HEK293 (cell line): Measurements from ENCODE around the gene MGMT.

Source experiments
- CTCF ChIA-PET: fragments of 350-600 bp; formaldehyde crosslinking; extraction: SDS; loops from one replicate; lab custom pipeline; 2021; ENCODE audit warnings: antibody characterized with exemption; lab: Yijun Ruan, JAX
- POLR2A ChIA-PET: fragments of 300-600 bp; formaldehyde crosslinking; extraction: SDS; loops from one replicate; lab custom pipeline; 2020; ENCODE audit warnings: antibody characterized with exemption, inconsistent platforms; lab: Yijun Ruan, JAX
- H3K27ac ChIP-seq: fragments of 200-500 bp; sonication (Bioruptor generic); 2 replicates; pipeline ENCODE4 v1.5.1; 2014; ENCODE audit warnings: low read depth, low read length, control low read depth, inconsistent platforms; ENCODE audit errors: extremely low read depth
- H3K36me3 ChIP-seq, 2 experiments: fragments of 200-500 bp in 1 of 2; sonication (Bioruptor generic) in 1 of 2; 1 replicate in 1 of 2; 2 replicates in 1 of 2; pipeline ENCODE4 v1.5.1; 2014 to 2017; ENCODE audit warnings: inconsistent platforms in 2 of 2, low read length in 2 of 2; ENCODE audit not compliant: control insufficient read depth in 2 of 2, insufficient read depth in 1 of 2
- H3K4me1 ChIP-seq: fragments of 200-500 bp; sonication (Bioruptor generic); 2 replicates; pipeline ENCODE4 v1.5.1; 2014; ENCODE audit warnings: mild to moderate bottlenecking, low read length, inconsistent platforms; ENCODE audit not compliant: control insufficient read depth, insufficient read depth
- H3K4me3 ChIP-seq: 2 replicates; pipeline ENCODE4 v1.5.1; 2011; ENCODE audit warnings: low read depth, mild to moderate bottlenecking, control low read depth, low read length, moderate library complexity
- H3K9me3 ChIP-seq: fragments of 200-500 bp; sonication (Bioruptor generic); 2 replicates; pipeline ENCODE4 v1.5.1; 2014; ENCODE audit warnings: low read depth, low read length, inconsistent platforms; ENCODE audit not compliant: control insufficient read depth, insufficient read depth
- BCL11A ChIP-seq: fragments of 450-650 bp; formaldehyde crosslinking; IDR thresholded peaks from 2 replicates; pipeline ENCODE4 v1.5.1; 2016; ENCODE audit warnings: low read depth, missing biosample characterization, missing genetic modification characterization
- EGR2 ChIP-seq: fragments of 450-650 bp; formaldehyde crosslinking; IDR thresholded peaks from 2 replicates; pipeline ENCODE4 v1.5.1; 2016; ENCODE audit warnings: low read depth, missing biosample characterization, missing genetic modification characterization
- GFI1B ChIP-seq: fragments of 450-650 bp; formaldehyde crosslinking; IDR thresholded peaks from 2 replicates; pipeline ENCODE4 v1.5.1; 2016; ENCODE audit warnings: missing biosample characterization, missing genetic modification characterization
- HOXD13 ChIP-seq: sonication (generic); formaldehyde crosslinking; IDR thresholded peaks from 2 replicates; pipeline ENCODE4 v1.8.0; 2022; ENCODE audit warnings: missing genetic modification reagents, borderline replicate concordance
- WT1 ChIP-seq: fragments of 450-650 bp; formaldehyde crosslinking; IDR thresholded peaks from 2 replicates; pipeline ENCODE4 v1.5.1; 2016; ENCODE audit warnings: missing biosample characterization, missing genetic modification characterization
- ZFHX2 ChIP-seq: fragments of 450-650 bp; formaldehyde crosslinking; conservative IDR thresholded peaks from 2 replicates; pipeline ENCODE4 v1.5.1; 2016; ENCODE audit warnings: missing biosample characterization, missing genetic modification characterization
- ZFP41 ChIP-seq: fragments of 450-650 bp; formaldehyde crosslinking; IDR thresholded peaks from 2 replicates; pipeline ENCODE4 v1.5.1; 2016; ENCODE audit warnings: missing biosample characterization, missing genetic modification characterization, borderline replicate concordance
- ZFP69B ChIP-seq: fragments of 450-650 bp; formaldehyde crosslinking; IDR thresholded peaks from 2 replicates; pipeline ENCODE4 v1.5.1; 2016; ENCODE audit warnings: missing biosample characterization, missing genetic modification characterization
- ZIC2 ChIP-seq: fragments of 450-650 bp; formaldehyde crosslinking; IDR thresholded peaks from 2 replicates; pipeline ENCODE4 v1.5.1; 2016; ENCODE audit warnings: missing biosample characterization, missing genetic modification characterization
- ZNF146 ChIP-seq: fragments of 450-650 bp; formaldehyde crosslinking; IDR thresholded peaks from 2 replicates; pipeline ENCODE4 v1.5.1; 2016; ENCODE audit warnings: missing biosample characterization, missing genetic modification characterization
- ZNF341 ChIP-seq: fragments of 450-650 bp; formaldehyde crosslinking; IDR thresholded peaks from 2 replicates; pipeline ENCODE4; 2016; ENCODE audit warnings: low read depth, missing biosample characterization, missing genetic modification characterization
- ZNF514 ChIP-seq: fragments of 450-650 bp; formaldehyde crosslinking; IDR thresholded peaks from 2 replicates; pipeline ENCODE4 v1.5.1; 2016; ENCODE audit warnings: missing biosample characterization, missing genetic modification characterization
- ZNF596 ChIP-seq: fragments of 450-650 bp; IDR thresholded peaks from 2 replicates; pipeline ENCODE4 v1.5.0; 2018; ENCODE audit warnings: missing biosample characterization, mild to moderate bottlenecking, missing genetic modification characterization, moderate library complexity
- ZNF670 ChIP-seq: fragments of 450-650 bp; formaldehyde crosslinking; IDR thresholded peaks from 2 replicates; pipeline ENCODE4 v1.5.1; 2016; ENCODE audit warnings: missing biosample characterization, missing genetic modification characterization, low read depth
- ZNF777 ChIP-seq: fragments of 450-650 bp; formaldehyde crosslinking; IDR thresholded peaks from 2 replicates; pipeline ENCODE4 v1.5.1; 2017; ENCODE audit warnings: missing biosample characterization, missing genetic modification characterization, borderline replicate concordance
- ZNF837 ChIP-seq: fragments of 450-650 bp; formaldehyde crosslinking; IDR thresholded peaks from 2 replicates; pipeline ENCODE4 v1.5.1; 2016; ENCODE audit warnings: missing biosample characterization, missing genetic modification characterization
- TF ChIP-seq, protein P1 (sequence below): fragments of 450-650 bp; formaldehyde crosslinking; IDR thresholded peaks from 2 replicates; pipeline ENCODE4 v1.5.1; 2016; ENCODE audit warnings: missing biosample characterization, missing genetic modification characterization, borderline replicate concordance
- TF ChIP-seq, protein P2 (sequence below): fragments of 450-650 bp; formaldehyde crosslinking; IDR thresholded peaks from 2 replicates; pipeline ENCODE4 v1.5.1; 2016; ENCODE audit warnings: missing biosample characterization, missing genetic modification characterization
- TF ChIP-seq, protein P3 (sequence below): IDR thresholded peaks from 2 replicates; pipeline ENCODE4 v1.6.1; 2011; ENCODE audit warnings: mild to moderate bottlenecking, low read depth, low read length, borderline replicate concordance
- TF ChIP-seq, protein P4 (sequence below): fragments of 450-650 bp; formaldehyde crosslinking; IDR thresholded peaks from 2 replicates; pipeline ENCODE4 v1.5.1; 2017; ENCODE audit warnings: missing biosample characterization, missing genetic modification characterization

Gene MGMT

DNA sequence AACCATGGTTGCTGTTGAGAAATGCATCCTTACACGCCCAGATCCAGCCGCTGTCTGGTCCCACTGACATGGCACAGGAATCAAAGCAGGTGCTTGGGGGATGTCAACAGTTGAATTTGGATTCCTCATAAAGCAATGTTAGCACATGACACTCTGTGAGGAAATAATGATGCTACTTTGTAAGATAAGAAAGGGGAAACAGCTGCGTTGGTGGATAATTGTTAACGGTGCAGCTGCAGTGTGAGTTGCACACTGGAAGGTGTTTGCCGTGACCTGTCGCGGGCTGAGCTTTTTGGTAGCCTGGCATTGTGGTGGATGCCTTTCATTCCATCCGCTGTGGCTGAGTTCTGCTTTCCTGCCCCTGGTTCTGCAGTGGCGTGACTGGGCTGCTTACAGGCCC, 113.9 kb downstream of the MGMT start (continued):
- TF ChIP-seq, protein P1, sequence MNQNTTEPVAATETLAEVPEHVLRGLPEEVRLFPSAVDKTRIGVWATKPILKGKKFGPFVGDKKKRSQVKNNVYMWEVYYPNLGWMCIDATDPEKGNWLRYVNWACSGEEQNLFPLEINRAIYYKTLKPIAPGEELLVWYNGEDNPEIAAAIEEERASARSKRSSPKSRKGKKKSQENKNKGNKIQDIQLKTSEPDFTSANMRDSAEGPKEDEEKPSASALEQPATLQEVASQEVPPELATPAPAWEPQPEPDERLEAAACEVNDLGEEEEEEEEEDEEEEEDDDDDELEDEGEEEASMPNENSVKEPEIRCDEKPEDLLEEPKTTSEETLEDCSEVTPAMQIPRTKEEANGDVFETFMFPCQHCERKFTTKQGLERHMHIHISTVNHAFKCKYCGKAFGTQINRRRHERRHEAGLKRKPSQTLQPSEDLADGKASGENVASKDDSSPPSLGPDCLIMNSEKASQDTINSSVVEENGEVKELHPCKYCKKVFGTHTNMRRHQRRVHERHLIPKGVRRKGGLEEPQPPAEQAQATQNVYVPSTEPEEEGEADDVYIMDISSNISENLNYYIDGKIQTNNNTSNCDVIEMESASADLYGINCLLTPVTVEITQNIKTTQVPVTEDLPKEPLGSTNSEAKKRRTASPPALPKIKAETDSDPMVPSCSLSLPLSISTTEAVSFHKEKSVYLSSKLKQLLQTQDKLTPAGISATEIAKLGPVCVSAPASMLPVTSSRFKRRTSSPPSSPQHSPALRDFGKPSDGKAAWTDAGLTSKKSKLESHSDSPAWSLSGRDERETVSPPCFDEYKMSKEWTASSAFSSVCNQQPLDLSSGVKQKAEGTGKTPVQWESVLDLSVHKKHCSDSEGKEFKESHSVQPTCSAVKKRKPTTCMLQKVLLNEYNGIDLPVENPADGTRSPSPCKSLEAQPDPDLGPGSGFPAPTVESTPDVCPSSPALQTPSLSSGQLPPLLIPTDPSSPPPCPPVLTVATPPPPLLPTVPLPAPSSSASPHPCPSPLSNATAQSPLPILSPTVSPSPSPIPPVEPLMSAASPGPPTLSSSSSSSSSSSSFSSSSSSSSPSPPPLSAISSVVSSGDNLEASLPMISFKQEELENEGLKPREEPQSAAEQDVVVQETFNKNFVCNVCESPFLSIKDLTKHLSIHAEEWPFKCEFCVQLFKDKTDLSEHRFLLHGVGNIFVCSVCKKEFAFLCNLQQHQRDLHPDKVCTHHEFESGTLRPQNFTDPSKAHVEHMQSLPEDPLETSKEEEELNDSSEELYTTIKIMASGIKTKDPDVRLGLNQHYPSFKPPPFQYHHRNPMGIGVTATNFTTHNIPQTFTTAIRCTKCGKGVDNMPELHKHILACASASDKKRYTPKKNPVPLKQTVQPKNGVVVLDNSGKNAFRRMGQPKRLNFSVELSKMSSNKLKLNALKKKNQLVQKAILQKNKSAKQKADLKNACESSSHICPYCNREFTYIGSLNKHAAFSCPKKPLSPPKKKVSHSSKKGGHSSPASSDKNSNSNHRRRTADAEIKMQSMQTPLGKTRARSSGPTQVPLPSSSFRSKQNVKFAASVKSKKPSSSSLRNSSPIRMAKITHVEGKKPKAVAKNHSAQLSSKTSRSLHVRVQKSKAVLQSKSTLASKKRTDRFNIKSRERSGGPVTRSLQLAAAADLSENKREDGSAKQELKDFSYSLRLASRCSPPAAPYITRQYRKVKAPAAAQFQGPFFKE (tag by site-specific recombination), result no peak
- TF ChIP-seq ZNF146 (tag by site-specific recombination), result no peak
- TF ChIP-seq ZNF514, result no peak
- TF ChIP-seq ZFP69B (tag by site-specific recombination), result no peak
- TF ChIP-seq, protein P2, sequence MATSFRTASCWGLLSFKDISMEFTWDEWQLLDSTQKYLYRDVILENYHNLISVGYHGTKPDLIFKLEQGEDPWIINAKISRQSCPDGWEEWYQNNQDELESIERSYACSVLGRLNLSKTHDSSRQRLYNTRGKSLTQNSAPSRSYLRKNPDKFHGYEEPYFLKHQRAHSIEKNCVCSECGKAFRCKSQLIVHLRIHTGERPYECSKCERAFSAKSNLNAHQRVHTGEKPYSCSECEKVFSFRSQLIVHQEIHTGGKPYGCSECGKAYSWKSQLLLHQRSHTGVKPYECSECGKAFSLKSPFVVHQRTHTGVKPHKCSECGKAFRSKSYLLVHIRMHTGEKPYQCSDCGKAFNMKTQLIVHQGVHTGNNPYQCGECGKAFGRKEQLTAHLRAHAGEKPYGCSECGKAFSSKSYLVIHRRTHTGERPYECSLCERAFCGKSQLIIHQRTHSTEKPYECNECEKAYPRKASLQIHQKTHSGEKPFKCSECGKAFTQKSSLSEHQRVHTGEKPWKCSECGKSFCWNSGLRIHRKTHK, result no peak
- TF ChIP-seq, protein P3, sequence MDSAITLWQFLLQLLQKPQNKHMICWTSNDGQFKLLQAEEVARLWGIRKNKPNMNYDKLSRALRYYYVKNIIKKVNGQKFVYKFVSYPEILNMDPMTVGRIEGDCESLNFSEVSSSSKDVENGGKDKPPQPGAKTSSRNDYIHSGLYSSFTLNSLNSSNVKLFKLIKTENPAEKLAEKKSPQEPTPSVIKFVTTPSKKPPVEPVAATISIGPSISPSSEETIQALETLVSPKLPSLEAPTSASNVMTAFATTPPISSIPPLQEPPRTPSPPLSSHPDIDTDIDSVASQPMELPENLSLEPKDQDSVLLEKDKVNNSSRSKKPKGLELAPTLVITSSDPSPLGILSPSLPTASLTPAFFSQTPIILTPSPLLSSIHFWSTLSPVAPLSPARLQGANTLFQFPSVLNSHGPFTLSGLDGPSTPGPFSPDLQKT, result no peak
- TF ChIP-seq ZNF670, result no peak
- TF ChIP-seq ZNF341 (tag by site-specific recombination), result no peak
- TF ChIP-seq ZFP41, result no peak

DNA sequence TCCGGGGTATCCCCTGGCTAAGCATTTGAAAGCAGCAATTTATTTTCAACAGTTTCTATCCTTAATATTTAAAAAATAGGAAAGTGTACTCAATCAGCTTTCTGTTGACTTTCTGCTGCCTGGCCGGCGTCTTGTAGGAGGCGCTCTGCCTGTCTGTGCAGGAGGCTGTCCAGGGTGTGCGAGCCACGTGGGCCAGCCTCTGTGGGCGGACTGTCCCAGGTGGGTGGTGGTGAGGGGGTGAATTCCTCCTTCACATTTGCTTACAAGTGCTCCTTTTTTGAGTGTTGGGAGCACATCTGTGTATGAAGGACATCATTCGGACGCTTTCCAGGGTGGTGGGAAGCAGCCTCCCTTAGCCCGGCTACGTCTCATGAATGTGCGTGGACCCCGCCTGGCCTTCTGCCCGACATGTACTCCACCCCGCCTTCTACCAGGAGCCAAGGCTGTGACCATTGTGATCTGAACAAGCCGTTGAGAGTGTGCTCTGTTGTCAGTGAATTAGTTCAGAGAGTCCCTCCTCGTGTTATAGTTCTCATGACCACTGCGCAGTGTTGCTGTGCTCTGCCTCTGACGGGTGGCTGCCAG, 114.9 kb downstream of the MGMT start:
- Histone ChIP-seq H3K4me1 (no peaks in the 10 kb centered on the region), H3K27ac (no peak overlapping the region), H3K36me3 (no peaks in the 10 kb centered on the region), H3K4me3 (no peak overlapping the region), H3K9me3 (no peaks in the 10 kb centered on the region; the same call in 1 of the 2 replicates)
- POLR2A ChIA-PET, result no interaction called here
- TF ChIP-seq EGR2 (tag by site-specific recombination) (peak; percentile 22; the same call in 1 of the 2 replicates), ZFHX2 (peak; percentile 39; the same call in 1 of the 2 replicates), ZNF837 (tag by site-specific recombination) (no peak), HOXD13 (no peak), ZIC2 (tag by site-specific recombination) (no peak), ZNF596 (no peak), BCL11A (tag by site-specific recombination) (no peak), WT1 (tag by site-specific recombination) (no peak), ZNF777 (tag by site-specific recombination) (no peak), GFI1B (tag by site-specific recombination) (no peak)
- TF ChIP-seq, protein P4, sequence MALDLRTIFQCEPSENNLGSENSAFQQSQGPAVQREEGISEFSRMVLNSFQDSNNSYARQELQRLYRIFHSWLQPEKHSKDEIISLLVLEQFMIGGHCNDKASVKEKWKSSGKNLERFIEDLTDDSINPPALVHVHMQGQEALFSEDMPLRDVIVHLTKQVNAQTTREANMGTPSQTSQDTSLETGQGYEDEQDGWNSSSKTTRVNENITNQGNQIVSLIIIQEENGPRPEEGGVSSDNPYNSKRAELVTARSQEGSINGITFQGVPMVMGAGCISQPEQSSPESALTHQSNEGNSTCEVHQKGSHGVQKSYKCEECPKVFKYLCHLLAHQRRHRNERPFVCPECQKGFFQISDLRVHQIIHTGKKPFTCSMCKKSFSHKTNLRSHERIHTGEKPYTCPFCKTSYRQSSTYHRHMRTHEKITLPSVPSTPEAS (tag by site-specific recombination), result no peak
- CTCF ChIA-PET, result no interaction called here
